Tracheal epithelial cell (primary cell): ENCODE measurements around the gene MRPL36. TPM values are rescaled to one million over a fixed set of nuclear protein-coding genes. Genes with fewer than 3 reads are reported as not detected.

Source experiments
- total RNA-seq: library from RNA; depleted of rRNA; stranded (reverse); fragments of >200 nt; gene quantifications from 2 replicates; pipeline ENCODE4 v1.2.1, GENCODE V29; 2014

The MRPL36 gene
- total RNA-seq, result 43.9 and 49.9 TPM in 2 replicates

DNA sequence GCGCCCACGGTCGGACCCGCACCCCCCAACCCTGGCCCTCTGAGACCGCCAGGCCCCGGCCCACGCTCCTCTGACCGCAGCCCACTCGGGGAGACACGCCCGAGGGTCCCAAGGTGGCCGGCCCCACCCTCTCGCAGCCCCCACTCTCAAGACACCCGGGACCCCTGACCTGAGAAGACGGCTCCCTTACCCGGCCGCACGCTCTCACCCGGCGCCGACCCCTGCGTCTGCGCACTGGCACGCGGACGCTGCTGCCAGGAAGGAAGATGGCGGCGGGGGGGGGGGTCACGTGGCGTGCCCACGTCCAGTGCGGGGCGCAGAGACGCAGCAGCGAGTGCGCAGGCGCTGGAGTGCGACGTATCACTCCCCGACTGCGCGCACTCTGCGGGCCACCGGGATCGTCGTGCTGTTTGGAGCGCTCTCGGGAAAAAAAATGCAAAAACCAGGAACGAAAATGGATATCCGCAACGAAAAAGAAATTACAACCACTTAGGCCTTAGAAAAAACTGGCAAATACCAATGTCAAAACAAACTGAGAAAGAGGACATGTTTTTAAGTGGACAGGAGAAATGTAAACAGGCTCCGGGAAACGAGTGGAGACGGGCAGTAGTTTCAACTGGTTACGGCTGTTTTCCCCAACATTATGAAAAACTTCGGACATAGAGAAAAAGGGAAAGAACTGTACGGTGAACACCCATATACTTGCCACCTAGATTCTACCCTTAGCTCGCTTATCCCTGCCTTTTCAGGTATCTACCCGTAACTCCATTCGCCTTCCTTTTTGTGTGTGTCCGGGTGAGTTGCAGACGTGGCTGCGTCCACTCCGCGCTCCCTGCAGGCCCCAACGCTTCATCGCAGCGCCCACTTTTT, at the start of gene MRPL36:
TSS of gene MRPL36 (minus strand) at position 236 of the 870 bp plus-strand sequence. CDS start 902 bp downstream, outside the sequence.

DNA sequence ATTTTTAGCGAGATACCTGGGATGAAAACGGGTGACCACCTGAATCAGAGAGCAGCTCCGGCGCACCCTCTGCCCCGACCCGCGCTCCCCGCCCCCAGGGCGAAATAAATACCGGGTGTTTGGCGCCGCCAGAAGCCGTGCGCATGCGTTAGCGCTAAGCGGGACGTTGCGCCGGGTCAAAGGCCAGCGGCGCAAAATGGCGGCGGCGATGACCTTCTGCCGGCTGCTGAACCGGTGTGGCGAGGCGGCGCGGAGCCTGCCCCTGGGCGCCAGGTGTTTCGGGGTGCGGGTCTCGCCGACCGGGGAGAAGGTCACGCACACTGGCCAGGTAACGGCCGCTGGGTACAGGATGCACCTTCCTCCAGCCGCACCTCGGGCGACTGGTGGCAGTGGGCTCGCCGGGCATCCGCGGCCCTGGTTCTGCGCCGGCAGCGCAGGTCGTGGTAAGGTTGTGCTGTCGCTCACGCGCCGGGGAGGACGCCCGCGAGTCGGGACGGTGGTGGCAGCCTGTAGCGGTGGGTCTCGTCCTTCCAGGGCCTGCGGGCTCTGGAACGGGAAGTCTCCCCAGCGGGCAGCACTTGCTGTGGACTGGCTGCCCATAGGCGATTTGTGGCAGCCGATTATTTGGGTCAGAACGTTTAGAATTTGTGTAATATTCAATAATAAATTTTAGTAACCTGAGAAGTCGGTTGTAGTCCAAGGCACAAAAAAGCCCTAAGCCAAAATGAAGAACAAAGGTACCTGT, 1.8 kb upstream of the MRPL36 start, which contains the start of gene NDUFS6:
TSS of gene NDUFS6 (plus strand) at position 186 of the 745 bp plus-strand sequence. CDS start at position 197, 11 bp downstream.

Other genes starting within 250 kb of the MRPL36 start
- 16.8 and 39.5 TPM in 2 replicates for gene NDUFS6, start 1.6 kb upstream of the MRPL36 start, total RNA-seq
- 3.6 and 4.5 TPM in 2 replicates for gene IRX4, start 83.1 kb upstream of the MRPL36 start, total RNA-seq